Activated T-cell treated with anti-CD3 and anti-CD28 coated beads, Interleukin-2, amount 50 U/mL, for 72 hours (primary cell): ENCODE results near the gene ELMOD2. TPM values are rescaled to one million over a fixed set of nuclear protein-coding genes. Genes with fewer than 3 reads are reported as not detected.

Source experiments
- ATAC-seq, 2 donors: fragments of 150-1000 bp; cut with Tn5 transposase; replicated peaks in 1 of 2; 2 replicates each; pipeline ENCODE4 v1.10.0; 2021; ENCODE audit warnings: moderate library complexity in 2 of 2, mild to moderate bottlenecking in 1 of 2
- DNase-seq, 2 donors: peaks; one replicate each; pipeline ENCODE4 v3.0.0; 2021 to 2022; ENCODE audit warnings: mixed read lengths in 1 of 2
- H3K27ac Mint-ChIP-seq: one replicate; pipeline ENCODE4 v1.8.0; 2022; ENCODE audit warnings: mild to moderate bottlenecking, moderate library complexity, mixed read lengths
- H3K27me3 Mint-ChIP-seq: one replicate; pipeline ENCODE4 v1.8.0; 2022; ENCODE audit warnings: low read depth, mixed read lengths
- H3K36me3 Mint-ChIP-seq, 2 donors: one replicate each; pipeline ENCODE4 v1.8.0; 2022; ENCODE audit warnings: mixed read lengths in 2 of 2, mild to moderate bottlenecking in 1 of 2; ENCODE audit not compliant: insufficient read depth in 2 of 2
- H3K4me1 Mint-ChIP-seq: one replicate; pipeline ENCODE4 v1.8.0; 2022; ENCODE audit warnings: low read depth, mixed read lengths
- H3K4me3 Mint-ChIP-seq, 2 donors: one replicate each; pipeline ENCODE4 v1.8.0; 2022; ENCODE audit warnings: mild to moderate bottlenecking in 2 of 2, mixed read lengths in 2 of 2, moderate library complexity in 2 of 2
- H3K9me3 Mint-ChIP-seq, 2 donors: one replicate each; pipeline ENCODE4 v1.8.0; 2022; ENCODE audit warnings: mixed read lengths in 2 of 2
- total RNA-seq, 2 donors: library from RNA; stranded (reverse); gene quantifications; one replicate each; pipeline ENCODE4 v1.2.3, GENCODE V29; 2022

ELMOD2 gene
- total RNA-seq, 2 donors from 2014 or later, result 16.7 to 20.6 TPM

DNA sequence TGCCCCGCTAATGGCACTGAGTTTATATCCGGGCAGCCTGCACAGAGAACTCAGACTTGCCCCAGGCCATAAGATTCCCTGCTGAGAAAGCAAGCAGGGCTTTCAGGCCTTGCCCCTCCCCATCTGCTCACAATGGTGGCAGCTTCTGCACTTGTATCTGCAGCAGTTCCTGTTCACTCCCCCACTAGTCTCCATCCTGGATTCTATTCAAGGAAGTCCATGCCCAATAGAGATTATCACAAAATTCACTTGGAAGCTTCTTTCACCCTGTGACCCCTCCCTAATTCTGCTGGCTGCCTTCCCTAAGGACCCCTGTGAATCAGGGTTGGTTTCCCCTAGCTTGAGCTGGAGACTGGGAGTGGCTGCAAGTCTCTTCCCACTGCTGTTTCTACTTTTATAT lies 79.3 kb downstream of the ELMOD2 start:
- DNase-seq (no peak), ATAC-seq (no peak)
- H3K4me1 Mint-ChIP-seq, result no peaks in the 10 kb centered on the region
- H3K9me3 Mint-ChIP-seq, result no peaks in the 10 kb centered on the region
- no peaks in the 10 kb centered on the region for H3K36me3 Mint-ChIP-seq
- H3K27ac Mint-ChIP-seq, result no peak overlapping the region
- H3K27me3 Mint-ChIP-seq, result peaks cover 6% of the 10 kb centered on the region
- no peak overlapping the region for H3K4me3 Mint-ChIP-seq

Other genes starting within 250 kb of the ELMOD2 start
- 10 to 100 TPM; 31.6 to 32.6 TPM for gene SCOC, start 150.5 kb upstream of the ELMOD2 start, total RNA-seq
- under 1 TPM; 0.14 to 0.17 TPM for gene CLGN, start 96.5 kb upstream of the ELMOD2 start, total RNA-seq
- gene MGAT4D, start 25.9 kb upstream of the ELMOD2 start, total RNA-seq, result not detected
- gene UCP1, start 44.8 kb downstream of the ELMOD2 start, total RNA-seq, result not detected
- gene TBC1D9, start 232.2 kb downstream of the ELMOD2 start, total RNA-seq, result not detected